HepG2 (cell line): ENCODE results near the gene EPHA2. TPM values are rescaled to one million over a fixed set of nuclear protein-coding genes. Genes with fewer than 3 reads are reported as not detected.

Source experiments
- ATAD3A ChIP-seq: sonication (generic); formaldehyde crosslinking; IDR thresholded peaks from 2 replicates; pipeline ENCODE4 v1.4.0; 2020; ENCODE audit warnings: missing genetic modification reagents
- ETV6 ChIP-seq: sonication (generic); formaldehyde crosslinking; conservative IDR thresholded peaks from 2 replicates; pipeline ENCODE4 v1.4.0; 2020; ENCODE audit warnings: missing genetic modification reagents
- POLR2G ChIP-seq: fragments of 200-400 bp; formaldehyde crosslinking; IDR thresholded peaks from 2 replicates; pipeline ENCODE4 v1.6.1; 2018; ENCODE audit warnings: mild to moderate bottlenecking, low read depth, low read length, moderate library complexity
- RARG ChIP-seq: sonication (generic); formaldehyde crosslinking; IDR thresholded peaks from 2 replicates; pipeline ENCODE4 v1.4.0; 2020; ENCODE audit warnings: low read depth, mild to moderate bottlenecking, missing genetic modification reagents
- SNAI1 ChIP-seq: sonication (generic); formaldehyde crosslinking; IDR thresholded peaks from 2 replicates; pipeline ENCODE4 v1.5.0; 2020; ENCODE audit warnings: mild to moderate bottlenecking, missing genetic modification reagents, borderline replicate concordance
- SOX13 ChIP-seq, 3 experiments: fragments of 450-650 bp in 1 of 3; sonication (generic) in 1 of 3; formaldehyde crosslinking in 1 of 3; IDR thresholded peaks in 2 of 3; conservative IDR thresholded peaks in 1 of 3; 2 replicates each; pipeline versions ENCODE4 v1.5.0 to v1.6.1; 2016 to 2020; ENCODE audit warnings: antibody characterized with exemption in 1 of 3, mild to moderate bottlenecking in 1 of 3, missing compliant biosample characterization in 1 of 3, missing genetic modification reagents in 1 of 3, moderate library complexity in 1 of 3
- SRSF4 ChIP-seq: fragments of 200-400 bp; formaldehyde crosslinking; IDR thresholded peaks from one replicate; pipeline ENCODE4 v1.6.1; 2018; ENCODE audit warnings: mild to moderate bottlenecking, low read depth, low read length, moderate library complexity; ENCODE audit not compliant: poor library complexity, severe bottlenecking
- TARDBP ChIP-seq: sonication (generic); formaldehyde crosslinking; IDR thresholded peaks from 2 replicates; pipeline ENCODE4 v1.8.0; 2022; ENCODE audit warnings: mild to moderate bottlenecking, missing genetic modification reagents
- ZFYVE20 ChIP-seq: sonication (generic); formaldehyde crosslinking; IDR thresholded peaks from 2 replicates; pipeline ENCODE4 v1.8.0; 2023; ENCODE audit warnings: low read depth, mild to moderate bottlenecking, moderate library complexity, missing genetic modification reagents, borderline replicate concordance
- ZNF460 ChIP-seq: sonication (generic); formaldehyde crosslinking; IDR thresholded peaks from 2 replicates; pipeline ENCODE4 v1.5.1; 2020; ENCODE audit warnings: missing genetic modification reagents, mild to moderate bottlenecking, borderline replicate concordance
- ZNF484 ChIP-seq: sonication (generic); formaldehyde crosslinking; IDR thresholded peaks from 2 replicates; pipeline ENCODE4 v1.5.1; 2020; ENCODE audit warnings: mild to moderate bottlenecking, low read depth, missing genetic modification reagents, borderline replicate concordance
- ZNF496 ChIP-seq: sonication (generic); formaldehyde crosslinking; IDR thresholded peaks from 2 replicates; pipeline ENCODE4 v1.8.1; 2023; ENCODE audit warnings: mild to moderate bottlenecking, moderate library complexity, missing genetic modification reagents; ENCODE audit not compliant: insufficient replicate concordance
- ZNF501 ChIP-seq: sonication (generic); formaldehyde crosslinking; IDR thresholded peaks from 2 replicates; pipeline ENCODE4 v1.5.1; 2020; ENCODE audit warnings: mild to moderate bottlenecking, moderate library complexity, missing genetic modification reagents
- ZNF703 ChIP-seq: sonication (generic); formaldehyde crosslinking; IDR thresholded peaks from 2 replicates; pipeline ENCODE4 v1.5.1; 2020; ENCODE audit warnings: missing genetic modification reagents, mild to moderate bottlenecking, moderate library complexity, borderline replicate concordance
- ZNF839 ChIP-seq: sonication (generic); formaldehyde crosslinking; IDR thresholded peaks from 2 replicates; pipeline ENCODE4 v1.4.0; 2020; ENCODE audit warnings: missing genetic modification reagents, mild to moderate bottlenecking, borderline replicate concordance
- polyA plus RNA-seq, 8 experiments: library from polyadenylated mRNA; depleted of rRNA in 3 of 8; stranded (reverse) in 7 of 8; unstranded in 1 of 8; fragments of >200 nt; fragmentation: Illumina TruSeq in 4 of 8; extraction: Trizol in 4 of 8; gene quantifications; 2 replicates each; pipeline versions ENCODE4 v1.2.1 to v1.2.3, GENCODE V29; 2011 to 2016; ENCODE audit warnings: low read depth in 4 of 8, missing spikeins in 1 of 8, mixed read lengths in 1 of 8; ENCODE audit not compliant: insufficient read depth in 1 of 8
- total RNA-seq, 5 experiments: library from RNA; depleted of rRNA; stranded (reverse); fragments of >200 nt; fragmentation: Illumina TruSeq; extraction: Trizol; gene quantifications; 2 replicates each; pipeline ENCODE4 v1.2.3, GENCODE V29; 2016; ENCODE audit warnings: low read depth in 1 of 5
- TF ChIP-seq, protein P1 (sequence below): sonication (generic); formaldehyde crosslinking; IDR thresholded peaks from 2 replicates; pipeline ENCODE4 v1.8.0; 2022; ENCODE audit warnings: missing genetic modification reagents, mild to moderate bottlenecking, moderate library complexity, borderline replicate concordance
- TF ChIP-seq, protein P2 (sequence below): sonication (generic); formaldehyde crosslinking; IDR thresholded peaks from 2 replicates; pipeline ENCODE4 v1.4.0; 2020; ENCODE audit warnings: missing genetic modification reagents
- TF ChIP-seq, protein P3 (sequence below): sonication (generic); formaldehyde crosslinking; IDR thresholded peaks from 2 replicates; pipeline ENCODE4 v1.8.0; 2022; ENCODE audit warnings: low read depth, missing genetic modification reagents
- TF ChIP-seq, protein P4 (sequence below): sonication (generic); formaldehyde crosslinking; IDR thresholded peaks from 2 replicates; pipeline ENCODE4 v1.4.0; 2020; ENCODE audit warnings: mild to moderate bottlenecking, missing genetic modification reagents
- TF ChIP-seq, protein P5 (sequence below): IDR thresholded peaks from 2 replicates; pipeline ENCODE4 v1.6.1; 2016; ENCODE audit warnings: missing compliant biosample characterization, missing genetic modification reagents, borderline replicate concordance

Gene EPHA2
- total and polyA plus RNA-seq, 2 of the 13 experiments (the other 11 are each of a cell fraction or from before 2014, with no cell fraction given), result 33.6 to 53.6 TPM

DNA sequence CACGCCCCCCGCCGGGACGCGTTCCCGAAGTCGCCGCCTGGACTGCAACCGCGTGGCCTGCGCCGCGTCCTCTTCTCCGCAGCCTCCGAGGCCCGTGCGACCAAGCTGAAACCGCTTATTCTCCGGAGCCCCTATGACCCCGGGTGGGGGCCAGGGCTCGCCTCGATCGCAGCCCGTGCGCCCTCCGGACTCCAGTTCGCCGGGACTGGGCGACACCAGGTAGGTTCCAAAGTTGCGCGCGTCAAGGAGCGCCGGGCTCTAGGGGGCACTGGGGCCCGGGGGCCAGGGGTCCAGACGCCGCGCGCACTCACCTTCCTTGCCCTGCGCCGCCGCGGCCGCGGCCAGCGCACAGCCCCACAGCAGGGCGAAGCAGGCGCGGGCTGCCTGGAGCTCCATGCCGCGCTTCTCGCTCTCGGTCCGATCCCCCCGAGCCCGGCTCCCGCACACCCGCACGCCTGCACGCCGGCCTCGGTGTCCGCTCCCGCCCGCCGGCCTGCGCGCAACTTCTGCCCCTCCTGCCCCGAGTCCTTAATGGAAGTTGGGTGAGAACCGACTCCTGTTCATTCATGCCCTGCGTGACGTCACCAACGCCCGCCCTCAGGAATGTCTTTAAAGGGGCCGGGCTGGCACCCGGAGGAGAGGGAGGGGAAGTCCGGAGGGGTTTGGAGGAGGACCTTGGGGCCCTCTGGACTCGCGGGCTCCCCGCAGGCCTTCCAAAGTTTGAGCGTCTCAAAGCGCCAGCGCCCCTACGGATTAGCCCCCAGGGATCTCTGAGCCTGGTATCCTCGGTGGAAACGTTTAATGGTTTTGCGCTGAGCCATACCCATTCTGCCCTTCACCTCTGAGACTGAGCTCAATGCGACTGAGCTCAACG, at the start of gene EPHA2 (continued):
- TF ChIP-seq ZNF703 (CRISPR knock-in tag), result peak; percentile 93; the same call in 1 of the 2 replicates
- TF ChIP-seq ATAD3A (CRISPR knock-in tag), result no peak
- TF ChIP-seq, protein P1, sequence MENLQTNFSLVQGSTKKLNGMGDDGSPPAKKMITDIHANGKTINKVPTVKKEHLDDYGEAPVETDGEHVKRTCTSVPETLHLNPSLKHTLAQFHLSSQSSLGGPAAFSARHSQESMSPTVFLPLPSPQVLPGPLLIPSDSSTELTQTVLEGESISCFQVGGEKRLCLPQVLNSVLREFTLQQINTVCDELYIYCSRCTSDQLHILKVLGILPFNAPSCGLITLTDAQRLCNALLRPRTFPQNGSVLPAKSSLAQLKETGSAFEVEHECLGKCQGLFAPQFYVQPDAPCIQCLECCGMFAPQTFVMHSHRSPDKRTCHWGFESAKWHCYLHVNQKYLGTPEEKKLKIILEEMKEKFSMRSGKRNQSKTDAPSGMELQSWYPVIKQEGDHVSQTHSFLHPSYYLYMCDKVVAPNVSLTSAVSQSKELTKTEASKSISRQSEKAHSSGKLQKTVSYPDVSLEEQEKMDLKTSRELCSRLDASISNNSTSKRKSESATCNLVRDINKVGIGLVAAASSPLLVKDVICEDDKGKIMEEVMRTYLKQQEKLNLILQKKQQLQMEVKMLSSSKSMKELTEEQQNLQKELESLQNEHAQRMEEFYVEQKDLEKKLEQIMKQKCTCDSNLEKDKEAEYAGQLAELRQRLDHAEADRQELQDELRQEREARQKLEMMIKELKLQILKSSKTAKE (CRISPR knock-in tag), result no peak
- TF ChIP-seq ETV6 (CRISPR knock-in tag), result 0 out of 2 replicates have a peak, but pooled peaks have one; percentile 43
- TF ChIP-seq, protein P2, sequence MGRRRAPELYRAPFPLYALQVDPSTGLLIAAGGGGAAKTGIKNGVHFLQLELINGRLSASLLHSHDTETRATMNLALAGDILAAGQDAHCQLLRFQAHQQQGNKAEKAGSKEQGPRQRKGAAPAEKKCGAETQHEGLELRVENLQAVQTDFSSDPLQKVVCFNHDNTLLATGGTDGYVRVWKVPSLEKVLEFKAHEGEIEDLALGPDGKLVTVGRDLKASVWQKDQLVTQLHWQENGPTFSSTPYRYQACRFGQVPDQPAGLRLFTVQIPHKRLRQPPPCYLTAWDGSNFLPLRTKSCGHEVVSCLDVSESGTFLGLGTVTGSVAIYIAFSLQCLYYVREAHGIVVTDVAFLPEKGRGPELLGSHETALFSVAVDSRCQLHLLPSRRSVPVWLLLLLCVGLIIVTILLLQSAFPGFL (CRISPR knock-in tag), result no peak
- TF ChIP-seq SRSF4, result no peak
- TF ChIP-seq ZNF496 (CRISPR knock-in tag), result no peak
- peak; percentile 87; the same call in 1 of the 2 replicates for TF ChIP-seq TARDBP (CRISPR knock-in tag)
- TF ChIP-seq, protein P3, sequence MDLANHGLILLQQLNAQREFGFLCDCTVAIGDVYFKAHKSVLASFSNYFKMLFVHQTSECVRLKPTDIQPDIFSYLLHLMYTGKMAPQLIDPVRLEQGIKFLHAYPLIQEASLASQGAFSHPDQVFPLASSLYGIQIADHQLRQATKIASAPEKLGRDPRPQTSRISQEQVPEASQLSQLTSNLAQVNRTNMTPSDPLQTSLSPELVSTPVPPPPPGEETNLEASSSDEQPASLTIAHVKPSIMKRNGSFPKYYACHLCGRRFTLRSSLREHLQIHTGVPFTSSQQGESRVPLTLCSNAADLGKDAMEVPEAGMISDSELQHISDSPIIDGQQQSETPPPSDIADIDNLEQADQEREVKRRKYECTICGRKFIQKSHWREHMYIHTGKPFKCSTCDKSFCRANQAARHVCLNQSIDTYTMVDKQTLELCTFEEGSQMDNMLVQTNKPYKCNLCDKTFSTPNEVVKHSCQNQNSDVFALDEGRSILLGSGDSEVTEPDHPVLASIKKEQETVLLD (CRISPR knock-in tag), result no peak
- TF ChIP-seq, protein P4, sequence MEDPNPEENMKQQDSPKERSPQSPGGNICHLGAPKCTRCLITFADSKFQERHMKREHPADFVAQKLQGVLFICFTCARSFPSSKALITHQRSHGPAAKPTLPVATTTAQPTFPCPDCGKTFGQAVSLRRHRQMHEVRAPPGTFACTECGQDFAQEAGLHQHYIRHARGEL, result no peak
- no peak for TF ChIP-seq ZNF460 (CRISPR knock-in tag)
- no peak for TF ChIP-seq ZNF484 (CRISPR knock-in tag)
- TF ChIP-seq POLR2G, result peak; percentile 99
- 0 out of 2 replicates have a peak, but pooled peaks have one; percentile 21 for TF ChIP-seq ZNF501
- no peak for TF ChIP-seq SOX13 (IDR thresholded peaks at IDR 0.05)
- peak in 1 of 2 experiments; percentile 52; a peak in 2 of 4 replicates for TF ChIP-seq SOX13 (CRISPR knock-in tag; conservative IDR thresholded peaks at IDR 0.05 in 1 of 2, IDR thresholded peaks at IDR 0.05 in 1 of 2)
- no peak; the same call in 1 of the 2 replicates for TF ChIP-seq ZFYVE20 (CRISPR knock-in tag)
- TF ChIP-seq SNAI1 (CRISPR knock-in tag), result no peak; the same call in 1 of the 2 replicates
- no peak for TF ChIP-seq ZNF839
- TF ChIP-seq, protein P5, sequence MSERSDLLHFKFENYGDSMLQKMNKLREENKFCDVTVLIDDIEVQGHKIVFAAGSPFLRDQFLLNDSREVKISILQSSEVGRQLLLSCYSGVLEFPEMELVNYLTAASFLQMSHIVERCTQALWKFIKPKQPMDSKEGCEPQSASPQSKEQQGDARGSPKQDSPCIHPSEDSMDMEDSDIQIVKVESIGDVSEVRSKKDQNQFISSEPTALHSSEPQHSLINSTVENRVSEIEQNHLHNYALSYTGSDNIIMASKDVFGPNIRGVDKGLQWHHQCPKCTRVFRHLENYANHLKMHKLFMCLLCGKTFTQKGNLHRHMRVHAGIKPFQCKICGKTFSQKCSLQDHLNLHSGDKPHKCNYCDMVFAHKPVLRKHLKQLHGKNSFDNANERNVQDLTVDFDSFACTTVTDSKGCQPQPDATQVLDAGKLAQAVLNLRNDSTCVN (CRISPR knock-in tag), result peak; percentile 50; the same call in 1 of the 2 replicates
- TF ChIP-seq RARG (CRISPR knock-in tag), result no peak
